Measurements from ENCODE around the gene LMX1B.
"Not testable (repeated sequence)": the region's sequence is repeated elsewhere in the genome, so short reads cannot be mapped to it uniquely, and the experiment has no call there.

LMX1B gene

GRCh38 chr9:126709241-126709640, 95.5 kb downstream of the LMX1B start:
- H3K4me2 ChIP-seq (ENCODE audit: insufficient read depth, low read length, poor library complexity, severe bottlenecking), result no peak overlapping the region
- no peak overlapping the region for H2AFZ ChIP-seq (ENCODE audit: low read length)
- no peak overlapping the region for H3K9ac ChIP-seq (ENCODE audit: low read depth, low read length, poor library complexity)
- H3K14ac ChIP-seq (ENCODE audit: low read length), result no peak overlapping the region
- no peak overlapping the region for H2BK5ac ChIP-seq (ENCODE audit: low read length)
- peaks cover 0 to 12% of the 10 kb centered on the region in 2 donors for H3K4me1 ChIP-seq (ENCODE audit: control insufficient read depth in 2 of 2, insufficient read depth in 1 of 2, low read depth in 1 of 2, low read length in 2 of 2)
- no peaks in the 10 kb centered on the region for H3K36me3 ChIP-seq (replicated peaks in 1 of 2; ENCODE audit: control insufficient read depth in 2 of 2, insufficient read depth in 2 of 2, low read length in 2 of 2)
- H2AK5ac ChIP-seq (ENCODE audit: low read depth, low read length), result no peak overlapping the region
- DNase-seq (ENCODE audit: low spot score), result no peak
- no peak overlapping the region for H3K23ac ChIP-seq (ENCODE audit: low read depth, low read length, poor library complexity)
- H4K8ac ChIP-seq (ENCODE audit: low read depth, low read length), result no peak overlapping the region
- WGBS, 2 donors (ENCODE audit: extremely low coverage in 2 of 2, insufficient read length in 2 of 2, insufficient replicate concordance in 1 of 2), result no CpG with 5 or more reads among the region's 3 CpGs
- no peak overlapping the region for H2BK12ac ChIP-seq (ENCODE audit: low read length)
- H3K18ac ChIP-seq (ENCODE audit: low read length), result no peak overlapping the region
- no peak overlapping the region for H4K91ac ChIP-seq (ENCODE audit: low read depth, low read length, poor library complexity)
- no peak overlapping the region for H3K4me3 ChIP-seq (ENCODE audit: low read length in 2 of 2)
- no peak overlapping the region for H3K4ac ChIP-seq (ENCODE audit: low read length)
- peaks cover 0 to 33% (median 15%) of the 10 kb centered on the region in 3 experiments for H3K27me3 ChIP-seq (ENCODE audit: control insufficient read depth in 3 of 3, insufficient read depth in 3 of 3, low read depth in 1 of 3, low read length in 3 of 3)
- no peak overlapping the region for H3K27ac ChIP-seq (replicated peaks; ENCODE audit: low read length)
- H2BK15ac ChIP-seq (ENCODE audit: low read length), result no peak overlapping the region
- no peak overlapping the region for H2BK120ac ChIP-seq (ENCODE audit: low read depth, low read length)
- no peaks in the 10 kb centered on the region for H3K9me3 ChIP-seq (replicated peaks in 1 of 2; ENCODE audit: control insufficient read depth in 2 of 2, insufficient read depth in 1 of 2, low read depth in 1 of 2, low read length in 2 of 2)
- no peaks in the 10 kb centered on the region for H3K79me1 ChIP-seq (ENCODE audit: low read depth, low read length)

- Histone ChIP-seq H3K18ac (ENCODE audit: low read length) (no peak overlapping the region), H4K8ac (ENCODE audit: low read depth, low read length) (no peak overlapping the region), H3K27ac (replicated peaks; ENCODE audit: low read length) (no peak overlapping the region), H3K36me3 (replicated peaks in 1 of 2; ENCODE audit: control insufficient read depth in 2 of 2, insufficient read depth in 2 of 2, low read length in 2 of 2) (no peaks in the 10 kb centered on the region), H2BK15ac (ENCODE audit: low read length) (no peak overlapping the region), H3K4me2 (ENCODE audit: insufficient read depth, low read length, poor library complexity, severe bottlenecking) (no peak overlapping the region), H4K91ac (ENCODE audit: low read depth, low read length, poor library complexity) (no peak overlapping the region), H3K14ac (ENCODE audit: low read length) (no peak overlapping the region), H3K4me3 (ENCODE audit: low read length in 2 of 2) (no peak overlapping the region), H3K79me1 (ENCODE audit: low read depth, low read length) (no peaks in the 10 kb centered on the region), H2AK5ac (ENCODE audit: low read depth, low read length) (no peak overlapping the region), H2BK5ac (ENCODE audit: low read length) (no peak overlapping the region), H3K9me3 (replicated peaks in 1 of 2; ENCODE audit: control insufficient read depth in 2 of 2, insufficient read depth in 1 of 2, low read depth in 1 of 2, low read length in 2 of 2) (no peaks in the 10 kb centered on the region), H3K4ac (ENCODE audit: low read length) (no peak overlapping the region), H2AFZ (ENCODE audit: low read length) (no peak overlapping the region), H3K23ac (ENCODE audit: low read depth, low read length, poor library complexity) (no peak overlapping the region), H2BK120ac (ENCODE audit: low read depth, low read length) (no peak overlapping the region), H2BK12ac (ENCODE audit: low read length) (no peak overlapping the region), H3K4me1 (ENCODE audit: control insufficient read depth in 2 of 2, insufficient read depth in 1 of 2, low read depth in 1 of 2, low read length in 2 of 2) (peaks cover 9 to 11% of the 10 kb centered on the region in 2 donors), H3K27me3 (ENCODE audit: control insufficient read depth in 3 of 3, insufficient read depth in 3 of 3, low read depth in 1 of 3, low read length in 3 of 3) (peaks cover 0 to 1% (median 0%) of the 10 kb centered on the region in 3 experiments), H3K9ac (ENCODE audit: low read depth, low read length, poor library complexity) (no peak overlapping the region)
- DNase-seq (ENCODE audit: low spot score), result no peak
These were observed 101.7 kb downstream of the LMX1B start for GRCh38 chr9:126715382-126715781.

- H3K4me2 ChIP-seq (ENCODE audit: insufficient read depth, low read length, poor library complexity, severe bottlenecking); H2BK120ac ChIP-seq (ENCODE audit: low read depth, low read length); DNase-seq (ENCODE audit: low spot score); H4K8ac ChIP-seq (ENCODE audit: low read depth, low read length); H2BK12ac ChIP-seq (ENCODE audit: low read length); H3K36me3 ChIP-seq (replicated peaks in 1 of 2; ENCODE audit: control insufficient read depth in 2 of 2, insufficient read depth in 2 of 2, low read length in 2 of 2); H2AFZ ChIP-seq (ENCODE audit: low read length); H3K79me1 ChIP-seq (ENCODE audit: low read depth, low read length); H3K23ac ChIP-seq (ENCODE audit: low read depth, low read length, poor library complexity); H3K4ac ChIP-seq (ENCODE audit: low read length); H2BK5ac ChIP-seq (ENCODE audit: low read length); H3K9ac ChIP-seq (ENCODE audit: low read depth, low read length, poor library complexity); H2AK5ac ChIP-seq (ENCODE audit: low read depth, low read length); H2BK15ac ChIP-seq (ENCODE audit: low read length); H3K27ac ChIP-seq (replicated peaks; ENCODE audit: low read length); H3K14ac ChIP-seq (ENCODE audit: low read length); H4K91ac ChIP-seq (ENCODE audit: low read depth, low read length, poor library complexity); H3K9me3 ChIP-seq (replicated peaks in 1 of 2; ENCODE audit: control insufficient read depth in 2 of 2, insufficient read depth in 1 of 2, low read depth in 1 of 2, low read length in 2 of 2); H3K18ac ChIP-seq (ENCODE audit: low read length); H3K4me3 ChIP-seq (ENCODE audit: low read length in 2 of 2): not testable (repeated sequence)
- no CpG with 5 or more reads among the region's 5 CpGs for WGBS, 2 donors (ENCODE audit: extremely low coverage in 2 of 2, insufficient read length in 2 of 2, insufficient replicate concordance in 1 of 2)
- H3K4me1 ChIP-seq (ENCODE audit: control insufficient read depth in 2 of 2, insufficient read depth in 1 of 2, low read depth in 1 of 2, low read length in 2 of 2), result peaks cover 15 to 16% of the 10 kb centered on the region in 2 donors
- H3K27me3 ChIP-seq (ENCODE audit: control insufficient read depth in 3 of 3, insufficient read depth in 3 of 3, low read depth in 1 of 3, low read length in 3 of 3), result peaks cover 0 to 12% (median 0%) of the 10 kb centered on the region in 3 experiments
These were observed 103.7 kb downstream of the LMX1B start for GRCh38 chr9:126717441-126717840.

- Histone ChIP-seq H3K4me1 (ENCODE audit: control insufficient read depth in 2 of 2, insufficient read depth in 1 of 2, low read depth in 1 of 2, low read length in 2 of 2) (peaks cover 15 to 19% of the 10 kb centered on the region in 2 donors), H2AK5ac (ENCODE audit: low read depth, low read length) (no peak overlapping the region), H3K9ac (ENCODE audit: low read depth, low read length, poor library complexity) (no peak overlapping the region), H3K23ac (ENCODE audit: low read depth, low read length, poor library complexity) (no peak overlapping the region), H3K14ac (ENCODE audit: low read length) (no peak overlapping the region), H3K9me3 (replicated peaks in 1 of 2; ENCODE audit: control insufficient read depth in 2 of 2, insufficient read depth in 1 of 2, low read depth in 1 of 2, low read length in 2 of 2) (peaks cover 0 to 2% of the 10 kb centered on the region in 2 donors), H2BK120ac (ENCODE audit: low read depth, low read length) (no peak overlapping the region), H3K4me3 (ENCODE audit: low read length in 2 of 2) (no peak overlapping the region), H2BK12ac (ENCODE audit: low read length) (no peak overlapping the region), H3K18ac (ENCODE audit: low read length) (no peak overlapping the region), H2BK15ac (ENCODE audit: low read length) (no peak overlapping the region), H4K91ac (ENCODE audit: low read depth, low read length, poor library complexity) (no peak overlapping the region), H3K36me3 (replicated peaks in 1 of 2; ENCODE audit: control insufficient read depth in 2 of 2, insufficient read depth in 2 of 2, low read length in 2 of 2) (no peaks in the 10 kb centered on the region), H3K4ac (ENCODE audit: low read length) (no peak overlapping the region), H3K4me2 (ENCODE audit: insufficient read depth, low read length, poor library complexity, severe bottlenecking) (no peak overlapping the region), H4K8ac (ENCODE audit: low read depth, low read length) (no peak overlapping the region), H2BK5ac (ENCODE audit: low read length) (no peak overlapping the region), H3K79me1 (ENCODE audit: low read depth, low read length) (no peaks in the 10 kb centered on the region), H3K27ac (replicated peaks; ENCODE audit: low read length) (peak overlapping the region; percentile 88), H2AFZ (ENCODE audit: low read length) (peak overlapping the region; percentile 70), H3K27me3 (ENCODE audit: control insufficient read depth in 3 of 3, insufficient read depth in 3 of 3, low read depth in 1 of 3, low read length in 3 of 3) (peaks cover 10 to 33% (median 21%) of the 10 kb centered on the region in 3 experiments)
- no CpG with 5 or more reads among the region's 6 CpGs for WGBS, 2 donors (ENCODE audit: extremely low coverage in 2 of 2, insufficient read length in 2 of 2, insufficient replicate concordance in 1 of 2)
- peak; percentile 83 for DNase-seq (ENCODE audit: low spot score)
These were observed 105.9 kb downstream of the LMX1B start for GRCh38 chr9:126719618-126720031.
